Neural cell (in vitro differentiated cells): Measurements from ENCODE around the gene NFIA. TPM values are rescaled to one million over a fixed set of nuclear protein-coding genes. Genes with fewer than 3 reads are reported as not detected.

Source experiments
- H2AFZ ChIP-seq: fragments of 200-600, 300-800 bp; sonication (generic), shearing (Covaris generic); 2 replicates; pipeline ENCODE4 v1.6.0; 2014; ENCODE audit warnings: low read depth, mild to moderate bottlenecking, antibody characterized with exemption, low read length, moderate library complexity
- H3F3A ChIP-seq: fragments of 200-600 bp; shearing (Covaris generic); 2 replicates; pipeline ENCODE4 v1.6.1; 2016; ENCODE audit warnings: mild to moderate bottlenecking, moderate library complexity, mixed read lengths, antibody characterized with exemption, low read length; ENCODE audit not compliant: insufficient read depth, poor library complexity, severe bottlenecking
- H3K27ac ChIP-seq: fragments of 200-600, 300-800 bp; sonication (generic), shearing (Covaris generic); 2 replicates; pipeline ENCODE4 v1.5.1; 2014; ENCODE audit warnings: mild to moderate bottlenecking, low read length, moderate library complexity
- H3K27me3 ChIP-seq: fragments of 300-800, 200-600 bp; sonication (generic), shearing (Covaris generic); 2 replicates; pipeline ENCODE4 v1.6.0; 2014; ENCODE audit warnings: mild to moderate bottlenecking, low read depth, low read length, moderate library complexity; ENCODE audit not compliant: insufficient read depth
- H3K36me3 ChIP-seq: fragments of 300-800, 200-600 bp; sonication (generic), shearing (Covaris generic); 2 replicates; pipeline ENCODE4 v1.5.1; 2014; ENCODE audit warnings: mild to moderate bottlenecking, antibody characterized with exemption, low read length, moderate library complexity; ENCODE audit not compliant: insufficient read depth
- H3K4me2 ChIP-seq: fragments of 300-800, 200-600 bp; sonication (generic), shearing (Covaris generic); 2 replicates; pipeline ENCODE4 v1.6.0; 2014; ENCODE audit warnings: mild to moderate bottlenecking, low read length
- H3K4me3 ChIP-seq: fragments of 300-800, 200-600 bp; sonication (generic), shearing (Covaris generic); 2 replicates; pipeline ENCODE4 v1.5.1; 2014; ENCODE audit warnings: mild to moderate bottlenecking, low read length, moderate library complexity
- H3K79me2 ChIP-seq: fragments of 200-600 bp; shearing (Covaris generic); replicated peaks from 2 replicates; pipeline ENCODE4 v1.6.0; 2014; ENCODE audit warnings: mild to moderate bottlenecking, low read length, moderate library complexity; ENCODE audit not compliant: insufficient read depth
- H3K9ac ChIP-seq: fragments of 300-800, 200-600 bp; sonication (generic), shearing (Covaris generic); 2 replicates; pipeline ENCODE4 v1.6.1; 2016; ENCODE audit warnings: mild to moderate bottlenecking, low read length, mixed read lengths
- H3K9me2 ChIP-seq: fragments of 200-600 bp; shearing (Covaris generic); 2 replicates; pipeline ENCODE4 v1.6.1; 2016; ENCODE audit warnings: mild to moderate bottlenecking, low read length, mixed read lengths; ENCODE audit not compliant: insufficient read depth
- H3K9me3 ChIP-seq: fragments of 200-600, 300-800 bp; sonication (generic), shearing (Covaris generic); 2 replicates; pipeline ENCODE4 v1.6.1; 2016; ENCODE audit warnings: mild to moderate bottlenecking, mixed run types, low read length, moderate library complexity, mixed read lengths
- H4K20me1 ChIP-seq: fragments of 200-600 bp; shearing (Covaris generic); 2 replicates; pipeline ENCODE4 v1.6.1; 2016; ENCODE audit warnings: mild to moderate bottlenecking, mixed run types; ENCODE audit not compliant: insufficient read depth
- EP300 ChIP-seq: fragments of 450-650 bp; conservative IDR thresholded peaks from 2 replicates; pipeline ENCODE4 v1.6.1; 2014; ENCODE audit warnings: antibody characterized with exemption, mild to moderate bottlenecking, moderate library complexity; ENCODE audit not compliant: poor library complexity, severe bottlenecking
- EZH2 ChIP-seq: fragments of 200-600, 300-800 bp; shearing (Covaris generic), sonication (generic); IDR thresholded peaks from 2 replicates; pipeline ENCODE4 v1.6.1; 2014; ENCODE audit warnings: antibody characterized with exemption, low read length, borderline replicate concordance, mild to moderate bottlenecking; ENCODE audit not compliant: insufficient read depth, poor library complexity, severe bottlenecking
- MXI1 ChIP-seq: fragments of 450-650 bp; conservative IDR thresholded peaks from 2 replicates; pipeline ENCODE4 v1.6.1; 2014; ENCODE audit warnings: antibody characterized with exemption, mild to moderate bottlenecking; ENCODE audit not compliant: poor library complexity, severe bottlenecking
- POLR2AphosphoS5 ChIP-seq: IDR thresholded peaks from 2 replicates; pipeline ENCODE4 v1.6.1; 2012
- RAD21 ChIP-seq: fragments of 450-650 bp; conservative IDR thresholded peaks from 2 replicates; pipeline ENCODE4 v1.6.1; 2014; ENCODE audit warnings: antibody characterized with exemption, mild to moderate bottlenecking, moderate library complexity
- REST ChIP-seq: IDR thresholded peaks from 2 replicates; pipeline ENCODE4 v1.6.1; 2012; ENCODE audit warnings: borderline replicate concordance
- SMC3 ChIP-seq: fragments of 450-650 bp; conservative IDR thresholded peaks from 2 replicates; pipeline ENCODE4 v1.6.1; 2014; ENCODE audit warnings: antibody characterized with exemption, mild to moderate bottlenecking, moderate library complexity; ENCODE audit not compliant: poor library complexity
- TAF1 ChIP-seq: IDR thresholded peaks from 2 replicates; pipeline ENCODE4 v1.6.1; 2012; ENCODE audit warnings: low read depth
- polyA plus RNA-seq: library from polyadenylated mRNA; depleted of rRNA; stranded (reverse); fragments of >200 nt; gene quantifications from 2 replicates; pipeline ENCODE4 v1.2.3, GENCODE V29; 2014
- TF ChIP-seq, protein P1 (sequence below): fragments of 450-650 bp; IDR thresholded peaks from 2 replicates; pipeline ENCODE4 v1.5.1; 2014; ENCODE audit warnings: antibody characterized with exemption, mild to moderate bottlenecking, moderate library complexity; ENCODE audit not compliant: poor library complexity, severe bottlenecking

The NFIA gene
- polyA plus RNA-seq, 1 donor from 2014 or later, result 0.47 TPM

- Histone ChIP-seq H3K9me2 (no peaks in the 10 kb centered on the region), H3K27ac (no peak overlapping the region), H3K9me3 (no peaks in the 10 kb centered on the region), H3K9ac (no peak overlapping the region), H3K36me3 (no peaks in the 10 kb centered on the region), H4K20me1 (no peaks in the 10 kb centered on the region), H3K27me3 (no peaks in the 10 kb centered on the region), H3K4me2 (no peak overlapping the region), H3K4me3 (no peak overlapping the region), H3K79me2 (no peaks in the 10 kb centered on the region), H3F3A (no peaks in the 10 kb centered on the region), H2AFZ (no peak overlapping the region)
- TF ChIP-seq MXI1 (no peak), EP300 (no peak), TAF1 (no peak), RAD21 (no peak), EZH2 (no peak), SMC3 (no peak), REST (no peak), POLR2AphosphoS5 (no peak)
- TF ChIP-seq, protein P1, sequence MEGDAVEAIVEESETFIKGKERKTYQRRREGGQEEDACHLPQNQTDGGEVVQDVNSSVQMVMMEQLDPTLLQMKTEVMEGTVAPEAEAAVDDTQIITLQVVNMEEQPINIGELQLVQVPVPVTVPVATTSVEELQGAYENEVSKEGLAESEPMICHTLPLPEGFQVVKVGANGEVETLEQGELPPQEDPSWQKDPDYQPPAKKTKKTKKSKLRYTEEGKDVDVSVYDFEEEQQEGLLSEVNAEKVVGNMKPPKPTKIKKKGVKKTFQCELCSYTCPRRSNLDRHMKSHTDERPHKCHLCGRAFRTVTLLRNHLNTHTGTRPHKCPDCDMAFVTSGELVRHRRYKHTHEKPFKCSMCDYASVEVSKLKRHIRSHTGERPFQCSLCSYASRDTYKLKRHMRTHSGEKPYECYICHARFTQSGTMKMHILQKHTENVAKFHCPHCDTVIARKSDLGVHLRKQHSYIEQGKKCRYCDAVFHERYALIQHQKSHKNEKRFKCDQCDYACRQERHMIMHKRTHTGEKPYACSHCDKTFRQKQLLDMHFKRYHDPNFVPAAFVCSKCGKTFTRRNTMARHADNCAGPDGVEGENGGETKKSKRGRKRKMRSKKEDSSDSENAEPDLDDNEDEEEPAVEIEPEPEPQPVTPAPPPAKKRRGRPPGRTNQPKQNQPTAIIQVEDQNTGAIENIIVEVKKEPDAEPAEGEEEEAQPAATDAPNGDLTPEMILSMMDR, result no peak
Observed at GRCh38 chr1:61184040-61184713, 101.8 kb downstream of the NFIA start.

DNA sequence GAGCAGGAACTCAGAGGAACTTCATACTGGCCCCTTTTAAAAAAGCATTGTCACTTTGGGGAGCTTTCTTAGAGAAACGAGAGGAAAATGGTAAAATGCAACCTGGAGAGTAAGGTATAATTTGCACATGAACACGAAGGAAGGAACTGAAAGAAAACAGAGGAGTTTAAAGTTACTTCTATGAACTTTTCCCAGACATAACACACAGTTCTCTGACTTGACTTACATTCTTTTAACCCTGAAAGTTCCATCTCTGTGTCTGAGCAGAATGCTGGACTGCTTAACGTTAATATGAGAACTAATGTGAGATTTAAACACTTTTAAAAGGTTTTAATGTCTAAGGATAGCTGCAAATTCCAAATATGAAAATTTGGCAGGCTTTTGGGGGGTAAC, 102.3 kb downstream of the NFIA start:
- Histone ChIP-seq H3K9ac (no peak overlapping the region), H3K4me2 (no peak overlapping the region), H3K9me2 (no peaks in the 10 kb centered on the region), H3K27ac (no peak overlapping the region), H3K4me3 (no peak overlapping the region), H3K79me2 (no peaks in the 10 kb centered on the region), H3F3A (no peaks in the 10 kb centered on the region), H3K9me3 (no peaks in the 10 kb centered on the region), H2AFZ (no peak overlapping the region), H3K27me3 (no peaks in the 10 kb centered on the region), H4K20me1 (no peaks in the 10 kb centered on the region), H3K36me3 (no peaks in the 10 kb centered on the region)
- no peak for TF ChIP-seq EP300
- no peak for TF ChIP-seq RAD21
